Stimulated activated CD4-positive, alpha-beta T cell treated with anti-CD3 and anti-CD28 coated beads, Interleukin-1b, Interleukin-23, amount 100 ng/mL, for 24 hours (primary cell): ENCODE results near the gene ACKR1.

ENCODE experiments used
- DNase-seq, 4 experiments: peaks; one replicate each; pipeline ENCODE4 v3.0.0-alpha.2; 2020; ENCODE audit warnings: low read depth in 4 of 4, low spot score in 1 of 4

Gene ACKR1

DNA sequence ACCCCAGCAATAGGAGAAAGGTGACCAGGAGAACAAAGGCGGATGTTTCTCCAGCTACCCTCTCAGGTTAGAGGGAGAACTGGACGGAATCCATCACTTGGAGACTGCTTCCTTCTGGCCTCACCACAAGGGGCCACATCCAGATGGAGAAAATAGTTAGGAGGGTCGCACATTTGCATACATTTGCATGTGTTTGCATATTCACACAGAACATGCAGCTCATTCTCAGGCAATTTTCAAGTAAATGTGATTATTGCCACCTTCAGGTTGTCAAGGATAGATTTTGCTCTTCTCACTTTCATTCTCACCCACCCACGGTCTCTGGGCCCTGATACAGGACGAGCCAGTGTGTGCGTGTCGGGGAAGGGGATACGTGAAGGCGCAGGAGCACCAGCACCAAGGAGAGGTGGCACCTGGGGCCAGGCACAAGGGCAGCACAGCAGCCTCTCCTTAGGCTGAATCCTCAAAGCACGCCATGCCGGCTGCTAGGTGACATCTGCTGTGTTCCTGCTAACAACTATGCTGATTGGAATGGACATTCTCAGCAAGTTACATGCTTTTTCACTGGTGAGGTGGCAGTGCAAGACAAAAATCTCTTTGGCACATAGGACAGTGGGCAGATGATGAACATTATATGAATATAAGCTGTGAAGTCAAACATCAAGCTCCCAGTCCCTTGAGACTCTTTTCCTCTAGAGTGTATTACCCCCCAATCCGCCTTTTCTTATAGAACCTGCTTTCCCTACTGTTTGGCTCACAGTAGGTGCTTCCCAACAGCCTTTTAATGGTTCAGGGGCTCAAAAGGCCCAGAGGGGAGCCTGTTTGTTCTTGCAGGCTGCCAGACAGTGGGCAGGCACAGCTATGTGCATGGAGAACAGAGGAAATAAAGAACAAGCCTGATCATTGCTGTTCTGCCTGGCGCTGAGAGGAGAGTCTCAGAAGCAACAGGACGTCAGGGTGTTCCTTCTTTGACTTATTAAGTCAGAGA lies 14.3 kb downstream of the ACKR1 start:
- no peak for DNase-seq

DNA sequence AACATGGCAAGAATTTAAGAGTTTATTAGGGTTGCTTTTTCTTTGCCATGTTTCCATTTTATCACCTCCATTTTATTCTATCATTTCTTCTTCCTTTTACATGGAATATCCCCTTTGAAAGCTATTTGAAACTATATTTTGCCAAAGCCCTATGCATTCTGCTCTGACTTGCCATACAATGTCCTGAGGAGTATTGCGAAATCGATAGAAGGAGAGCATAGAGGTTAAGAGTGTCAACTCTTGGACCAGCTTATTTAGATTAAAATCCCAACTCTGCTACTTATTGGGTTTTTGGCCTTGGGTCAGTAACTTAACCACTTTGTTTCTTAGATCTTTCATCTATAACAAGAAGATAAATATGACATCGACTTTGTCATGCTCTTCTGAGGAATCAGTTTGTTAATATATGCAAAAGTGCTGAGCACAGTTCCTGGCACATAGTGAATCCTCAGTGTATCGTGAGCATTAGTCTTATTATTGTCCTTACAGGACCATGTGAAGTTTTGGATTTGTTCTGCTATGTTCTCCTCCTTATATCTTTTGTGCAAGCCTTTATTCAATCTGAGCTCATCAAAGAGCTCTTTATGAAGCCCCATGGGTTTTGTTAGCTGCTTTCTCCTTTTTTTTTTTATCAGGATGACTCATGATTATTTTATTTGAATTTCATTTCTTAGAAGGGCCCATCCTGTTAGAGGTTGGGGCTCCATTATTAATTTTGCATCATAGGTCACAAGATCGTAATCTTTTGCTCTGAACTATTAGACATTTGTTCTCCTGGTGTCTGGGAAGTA lies 17.6 kb downstream of the ACKR1 start:
- DNase-seq: no peak

DNA sequence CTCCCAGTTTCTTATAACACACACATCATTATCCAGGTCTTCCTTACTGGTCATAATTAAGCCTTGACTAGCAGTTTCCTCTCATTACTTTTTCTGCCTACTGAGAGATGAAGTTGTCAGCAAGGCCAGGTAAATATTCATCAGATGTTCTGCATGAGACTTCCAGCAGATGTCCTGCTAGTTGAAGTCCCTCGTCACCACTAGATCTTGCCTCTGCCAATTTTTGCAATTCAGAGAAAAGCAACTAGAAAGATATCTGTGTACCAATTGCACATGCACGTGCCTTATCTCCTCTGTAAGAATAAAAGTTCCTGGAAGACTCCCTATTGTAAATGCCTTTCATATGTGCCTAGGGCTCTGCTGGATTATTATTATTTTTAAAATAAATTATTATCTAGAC lies 18.3 kb downstream of the ACKR1 start:
- DNase-seq: no peak

DNA sequence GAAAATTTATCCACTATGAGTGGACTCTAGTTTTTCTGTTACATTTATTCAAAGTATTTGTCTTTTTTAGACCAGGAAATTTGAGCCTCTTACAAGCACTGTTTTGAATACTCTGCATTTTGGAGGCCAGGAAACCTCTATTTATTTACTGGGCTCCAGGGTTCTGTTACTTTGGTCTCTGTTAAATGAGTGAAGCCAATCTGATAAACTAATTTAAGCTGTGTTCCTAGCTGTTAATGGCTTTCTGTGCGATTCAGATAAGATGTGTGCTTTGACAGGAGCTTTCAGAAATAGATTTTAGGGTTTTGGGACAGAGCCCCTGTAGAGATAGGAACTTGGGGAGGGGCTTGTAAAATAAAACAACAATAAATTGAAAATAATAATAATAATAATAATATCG lies 23.9 kb downstream of the ACKR1 start:
- DNase-seq: no peak

DNA sequence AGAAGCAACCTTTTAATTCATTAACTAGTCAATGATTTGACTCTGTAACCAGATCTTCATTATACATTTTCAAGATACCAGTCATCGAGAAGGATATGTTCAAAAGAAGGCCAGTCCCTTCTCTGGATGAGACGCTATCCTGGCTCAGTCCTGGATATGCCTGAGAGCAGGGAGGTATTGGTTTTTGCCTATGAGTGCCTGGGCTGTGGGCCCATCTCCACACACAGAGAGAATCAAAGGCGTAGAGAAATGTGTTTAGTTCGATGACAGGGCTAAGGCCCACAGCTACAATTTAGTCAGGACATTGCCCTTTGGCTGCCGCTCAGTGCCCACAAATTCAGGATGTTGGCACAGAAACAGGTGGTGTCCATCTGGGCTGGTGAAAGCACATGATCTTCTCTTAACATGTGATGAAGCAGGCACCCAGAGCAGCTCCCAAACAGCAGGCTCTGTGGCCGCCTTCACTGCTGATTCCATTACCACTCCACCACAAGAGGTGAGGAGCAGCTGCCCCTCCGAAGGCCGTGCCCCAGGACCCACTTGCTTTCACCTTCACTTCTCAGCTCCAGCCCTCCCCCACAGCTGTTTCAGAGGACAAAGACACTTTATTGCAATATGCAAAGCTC lies 24.7 kb downstream of the ACKR1 start:
- no peak for DNase-seq

DNA sequence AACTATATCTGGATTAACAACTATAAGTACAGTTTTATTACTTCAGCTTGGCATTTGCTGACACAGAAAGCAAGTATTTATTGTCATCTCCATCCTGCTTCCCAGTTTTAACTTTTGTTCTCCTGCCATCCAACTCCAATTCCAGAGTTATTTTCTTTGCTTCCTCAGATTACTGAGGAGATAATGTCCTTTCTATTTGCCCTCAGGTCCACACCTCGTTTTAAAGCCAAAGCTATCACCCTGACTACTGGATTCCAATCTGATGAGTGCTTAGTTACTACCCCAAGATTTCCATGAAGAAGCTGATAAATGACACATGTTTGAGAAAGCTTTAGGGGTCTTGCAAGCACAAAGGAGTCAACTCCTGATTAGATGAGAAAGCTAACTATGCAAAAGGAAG lies 25.2 kb downstream of the ACKR1 start:
- DNase-seq: no peak

DNA sequence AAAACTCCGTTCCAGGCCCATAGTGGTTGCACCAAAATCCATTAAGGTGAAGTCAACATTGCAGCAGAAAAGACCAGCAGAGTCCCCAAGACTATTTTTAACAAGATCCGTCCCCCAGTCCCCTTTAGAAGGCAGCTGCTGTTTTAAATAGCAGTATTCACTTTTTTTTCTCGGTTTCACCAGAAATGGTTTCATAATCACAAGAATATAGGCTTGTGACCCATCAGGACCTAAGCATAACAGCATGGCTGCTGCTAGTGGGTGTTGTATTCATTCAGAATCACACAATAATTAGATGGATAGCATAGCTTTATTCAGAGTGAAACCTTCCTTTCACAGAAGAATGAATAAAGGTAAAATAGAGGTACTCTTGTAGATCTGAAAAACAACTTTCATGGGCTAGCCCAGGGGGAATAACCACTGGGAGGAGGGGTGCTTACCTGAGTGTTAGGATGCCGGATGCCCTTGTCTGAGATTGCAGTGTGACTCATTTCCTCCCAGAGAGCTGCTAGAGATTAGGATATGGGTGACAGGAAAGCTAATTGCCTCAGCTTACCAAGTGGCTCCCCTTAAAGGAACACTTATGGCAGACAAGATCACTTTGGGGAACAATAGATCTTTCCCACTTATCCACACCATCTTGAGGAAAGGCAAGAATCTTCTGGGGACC lies 35.0 kb downstream of the ACKR1 start:
- DNase-seq: no peak

DNA sequence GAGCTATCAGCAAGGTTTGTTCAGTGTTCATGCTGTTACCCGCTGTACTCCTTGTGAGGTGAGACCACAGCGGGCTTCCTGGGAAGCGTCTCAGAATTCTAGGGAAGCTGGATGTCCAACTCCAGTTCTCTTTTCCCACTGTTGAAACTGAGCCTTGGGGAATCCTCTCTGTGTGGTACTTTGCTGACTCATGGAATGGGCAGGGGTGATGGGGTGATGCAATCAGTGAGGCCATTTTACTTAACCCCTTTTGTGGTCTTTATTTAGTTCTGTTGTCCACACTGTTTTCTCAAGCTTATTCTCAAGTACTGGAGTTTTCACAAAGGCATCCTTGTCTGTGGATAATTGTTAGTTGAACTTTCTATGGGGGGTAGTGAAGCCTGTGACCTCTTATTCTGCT lies 42.6 kb downstream of the ACKR1 start:
- DNase-seq: no peak

DNA sequence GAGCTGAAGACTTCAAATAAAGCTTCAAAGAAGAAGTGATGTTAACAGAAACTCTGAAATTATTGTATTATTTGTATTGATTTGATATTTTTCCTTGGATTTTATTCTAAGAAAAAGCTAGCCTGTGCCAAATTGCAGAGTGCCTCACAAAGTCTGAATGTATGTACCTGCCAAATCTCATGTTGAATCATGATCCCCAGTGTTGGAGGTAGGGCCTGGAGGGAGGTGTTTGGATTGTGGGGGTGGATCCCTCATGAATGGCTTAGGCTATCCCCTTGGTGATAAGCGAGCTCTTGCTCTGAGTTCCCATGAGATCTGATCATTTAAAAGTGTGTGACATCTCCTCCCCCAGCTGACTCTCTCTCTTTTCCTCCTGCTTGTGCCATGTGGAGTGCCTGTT lies 43.6 kb downstream of the ACKR1 start:
- DNase-seq: no peak

DNA sequence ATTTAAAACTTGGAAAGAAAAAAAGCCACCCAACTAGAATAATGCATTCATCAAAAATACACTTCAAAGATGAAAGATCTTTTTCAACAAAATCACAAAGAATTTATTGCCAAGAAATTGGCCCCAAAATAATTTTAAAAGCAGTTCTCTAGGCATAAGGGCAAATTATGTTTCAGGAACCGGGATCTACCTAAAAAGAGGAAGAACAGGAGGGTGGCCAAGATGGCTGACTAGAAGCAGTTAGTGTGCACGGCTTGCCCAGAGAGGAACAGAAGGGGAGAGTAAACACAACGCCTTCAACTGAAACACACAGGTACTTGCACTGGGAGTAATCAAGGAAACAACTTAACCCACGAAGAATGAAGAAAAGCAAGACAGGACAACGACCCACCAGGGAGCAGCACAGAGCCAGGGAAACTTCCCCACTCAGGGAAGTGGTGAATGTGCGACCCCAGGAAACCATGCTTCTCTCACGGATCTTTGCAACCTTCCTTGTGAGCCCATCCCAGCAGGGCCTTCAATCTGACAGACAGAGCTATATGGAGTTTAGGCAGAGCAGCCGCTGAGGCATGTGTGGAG lies 46.1 kb downstream of the ACKR1 start:
- DNase-seq: no peak
